HG02852 (cell line): Measurements from ENCODE around the gene IFNW1.

Experiments
- ATAC-seq: cut with Tn5 transposase; IDR thresholded peaks from one replicate; pipeline ENCODE4 v1.9.1; 2021; ENCODE audit warnings: mild to moderate bottlenecking, moderate library complexity; ENCODE audit not compliant: unreplicated experiment

IFNW1 gene

GRCh38 chr9:21110708-21111576 is 30.7 kb downstream of the IFNW1 start:
- peak; percentile 94 for ATAC-seq

GRCh38 chr9:21104787-21105186 is 36.8 kb downstream of the IFNW1 start:
- ATAC-seq, result no peak

GRCh38 chr9:21102305-21102704 is 39.3 kb downstream of the IFNW1 start:
- ATAC-seq, result no peak

GRCh38 chr9:21097817-21098216 is 43.8 kb downstream of the IFNW1 start:
- no peak for ATAC-seq

DNA sequence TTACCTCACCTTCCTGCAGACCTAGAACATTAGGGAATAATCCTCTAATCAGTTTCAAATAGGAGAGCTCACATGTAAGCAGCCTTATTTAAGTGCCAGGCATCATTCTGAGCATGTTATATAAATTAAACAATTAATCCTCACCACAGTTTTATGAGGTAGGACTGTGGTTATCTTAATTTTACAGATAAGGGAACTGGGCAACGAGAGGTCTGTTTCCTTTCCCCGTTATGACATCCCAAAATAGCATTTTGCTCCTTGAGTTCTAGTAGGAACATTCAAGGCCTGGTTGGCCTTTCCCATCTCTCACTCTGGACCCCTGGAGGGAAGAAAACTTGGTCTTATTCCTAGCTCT is 44.8 kb downstream of the IFNW1 start:
- no peak for ATAC-seq

GRCh38 chr9:21096172-21096900 is 45.3 kb downstream of the IFNW1 start:
- peak; percentile 84 for ATAC-seq

DNA sequence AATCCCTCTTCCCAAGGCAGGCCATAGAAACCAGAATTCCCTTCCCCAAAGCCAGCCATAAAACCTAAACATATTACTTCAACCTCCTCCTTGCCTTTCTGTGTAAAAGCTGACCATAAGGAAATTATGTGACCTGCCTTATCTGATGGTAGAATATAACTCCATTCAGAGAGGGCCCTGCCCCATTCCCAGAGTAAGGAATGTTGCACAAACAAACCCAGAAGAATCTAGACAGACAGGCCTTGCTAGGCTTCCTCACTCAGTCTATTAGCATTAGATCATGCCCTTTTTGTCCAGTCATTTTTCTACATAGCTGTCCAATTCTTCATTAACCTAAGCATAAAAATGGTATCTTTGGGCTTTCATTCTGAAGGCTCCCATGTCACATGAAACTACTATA is 46.1 kb downstream of the IFNW1 start:
- no peak for ATAC-seq
